ENCODE results near the gene RITA1. TPM values are rescaled to one million over a fixed set of nuclear protein-coding genes. Genes with fewer than 3 reads are reported as not detected.
A peak's percentile ranks its signal among the peaks of the same experiment; 100 is the strongest.

Gene RITA1
- total RNA-seq, 1 donor from 2014 or later = 7.8 TPM

DNA sequence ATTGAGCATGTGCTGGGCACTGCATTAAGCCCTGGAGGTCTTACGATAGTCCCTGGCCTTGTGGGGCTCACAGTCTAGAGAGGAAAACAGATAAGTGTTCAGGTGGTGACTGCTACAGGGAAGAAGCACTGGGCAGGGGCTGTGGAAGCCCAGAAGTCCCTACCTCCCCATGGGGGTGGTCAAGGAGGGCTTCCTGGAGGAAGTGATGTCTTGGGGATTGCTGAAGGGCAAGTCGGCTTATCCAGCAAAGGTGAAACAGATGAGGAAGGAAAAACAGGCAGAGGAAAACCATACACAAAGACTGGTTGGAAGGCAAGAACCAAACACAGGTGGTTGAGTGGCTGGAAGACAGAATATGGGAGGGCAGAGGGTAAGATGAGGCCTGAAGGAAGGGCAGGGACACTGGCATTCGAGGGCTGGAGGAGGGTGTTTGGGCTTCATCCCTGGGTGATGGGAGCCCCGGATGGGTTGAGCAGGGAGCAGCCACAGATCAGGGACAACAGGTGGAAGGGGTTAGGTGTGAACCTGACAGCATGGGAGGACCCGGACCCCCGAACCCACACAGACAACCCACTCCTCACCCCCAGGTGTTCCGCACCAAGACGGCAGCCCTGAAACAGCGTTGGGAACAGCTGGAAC lies 33.2 kb upstream of the RITA1 start:
- DNase-seq (ENCODE audit: low spot score) (no peak), ATAC-seq (no peak)
- intact Hi-C loops (cut with DNase I) = no loop called here

DNA sequence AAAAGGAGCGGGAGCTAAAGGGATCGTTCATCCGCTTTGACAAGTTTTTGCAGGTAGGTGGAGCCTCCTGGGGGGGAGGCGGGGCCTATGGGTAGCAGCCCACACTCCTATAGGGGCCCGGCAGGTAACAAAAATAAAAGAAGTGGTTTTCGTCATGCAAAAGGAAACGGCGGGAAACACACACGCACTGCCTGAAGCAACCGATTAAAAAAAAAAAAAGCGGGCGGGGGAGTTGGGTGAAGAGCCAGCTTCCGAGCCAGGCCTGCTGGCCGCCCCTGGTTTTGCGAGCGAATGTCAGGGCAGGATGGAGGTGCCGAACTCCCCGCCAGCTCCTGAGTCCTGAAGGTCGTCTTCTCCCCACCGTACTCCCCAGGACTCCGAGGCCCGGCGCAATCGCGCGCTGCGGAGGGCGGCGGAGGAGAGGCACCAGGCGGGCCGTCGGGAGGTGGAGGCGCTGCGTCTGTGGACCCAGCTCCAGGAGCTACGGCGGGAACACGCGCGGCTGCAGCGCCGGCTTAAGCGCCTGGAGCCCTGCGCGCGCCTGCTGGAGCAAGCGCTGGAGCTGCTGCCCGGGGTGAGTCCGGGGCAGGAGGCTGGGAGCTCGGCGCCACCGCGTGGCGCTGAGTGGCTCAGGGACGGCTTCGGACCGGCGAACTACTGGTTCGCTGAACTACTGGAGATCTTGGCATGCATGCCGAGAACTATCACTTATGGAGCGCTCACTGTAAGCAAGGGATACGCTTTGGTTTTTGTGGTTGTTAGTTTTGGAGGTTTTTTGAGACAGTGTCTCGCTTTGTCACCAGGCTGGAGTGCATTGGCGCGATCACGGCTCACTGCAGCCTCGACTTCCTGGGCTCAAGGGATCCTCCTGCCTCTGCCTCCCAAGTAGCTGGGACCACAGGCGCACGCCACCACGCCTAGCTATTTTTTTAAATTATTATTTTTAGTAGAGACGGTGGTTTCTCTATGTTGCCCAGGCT lies 32.4 kb upstream of the RITA1 start:
- DNase-seq (ENCODE audit: low spot score) = peak; percentile 77
- intact Hi-C loops (cut with DNase I) = no loop called here
- peak; percentile 91 for ATAC-seq

DNA sequence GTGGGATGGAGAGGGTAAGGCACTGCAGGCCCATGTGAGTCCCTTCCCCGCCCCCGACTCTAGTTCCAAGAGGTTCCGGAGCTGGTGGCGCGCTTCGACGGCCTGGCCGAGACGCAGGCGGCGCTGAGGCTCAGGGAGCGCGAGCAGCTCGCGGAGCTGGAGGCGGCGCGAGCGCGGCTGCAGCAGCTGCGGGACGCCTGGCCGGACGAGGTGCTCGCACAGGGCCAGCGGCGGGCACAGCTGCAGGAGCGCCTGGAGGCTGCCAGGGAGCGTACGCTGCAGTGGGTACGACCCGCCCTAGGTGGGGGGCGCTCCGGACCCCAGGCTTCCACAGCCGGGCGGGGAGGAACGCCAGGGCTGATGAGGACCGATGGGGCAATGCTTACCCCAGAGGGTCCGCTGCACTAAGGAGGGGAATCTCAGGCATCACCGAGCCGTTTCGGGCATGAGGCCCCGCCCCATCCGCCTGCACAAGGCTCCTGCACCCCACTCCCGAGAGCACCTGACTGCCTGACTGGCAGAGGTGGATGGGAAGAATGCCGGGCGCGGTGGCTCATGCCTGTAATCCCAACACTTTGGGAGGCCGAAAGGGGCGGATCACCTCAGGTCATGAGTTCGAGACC lies 31.1 kb upstream of the RITA1 start:
- ATAC-seq (no peak), DNase-seq (ENCODE audit: low spot score) (no peak)
- intact Hi-C loops (cut with DNase I) = no loop called here

DNA sequence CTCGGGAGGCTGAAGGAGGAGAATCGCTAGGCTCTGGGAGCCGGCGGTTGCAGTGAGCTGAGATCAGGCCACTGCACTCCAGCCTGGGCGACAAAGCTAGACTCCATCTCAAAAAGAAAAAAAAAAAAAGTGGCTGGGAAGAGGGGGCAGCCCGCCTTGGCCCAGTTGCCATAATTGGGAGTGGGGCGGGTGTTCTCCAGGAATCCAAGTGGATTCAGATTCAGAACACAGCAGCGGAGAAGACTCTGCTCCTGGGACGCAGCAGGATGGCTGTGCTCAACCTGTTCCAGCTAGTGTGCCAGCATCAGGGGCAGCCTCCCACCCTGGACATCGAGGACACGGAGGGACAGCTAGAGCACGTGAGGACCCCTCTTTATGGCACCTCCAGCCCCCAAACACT lies 30.5 kb upstream of the RITA1 start:
- intact Hi-C loops (cut with DNase I) = no loop called here
- ATAC-seq (no peak), DNase-seq (ENCODE audit: low spot score) (no peak)

GRCh38 chr12:113155646-113156045 lies 29.9 kb upstream of the RITA1 start:
- intact Hi-C loops (cut with DNase I) = no loop called here
- no peak for ATAC-seq
- no peak for DNase-seq (ENCODE audit: low spot score)

DNA sequence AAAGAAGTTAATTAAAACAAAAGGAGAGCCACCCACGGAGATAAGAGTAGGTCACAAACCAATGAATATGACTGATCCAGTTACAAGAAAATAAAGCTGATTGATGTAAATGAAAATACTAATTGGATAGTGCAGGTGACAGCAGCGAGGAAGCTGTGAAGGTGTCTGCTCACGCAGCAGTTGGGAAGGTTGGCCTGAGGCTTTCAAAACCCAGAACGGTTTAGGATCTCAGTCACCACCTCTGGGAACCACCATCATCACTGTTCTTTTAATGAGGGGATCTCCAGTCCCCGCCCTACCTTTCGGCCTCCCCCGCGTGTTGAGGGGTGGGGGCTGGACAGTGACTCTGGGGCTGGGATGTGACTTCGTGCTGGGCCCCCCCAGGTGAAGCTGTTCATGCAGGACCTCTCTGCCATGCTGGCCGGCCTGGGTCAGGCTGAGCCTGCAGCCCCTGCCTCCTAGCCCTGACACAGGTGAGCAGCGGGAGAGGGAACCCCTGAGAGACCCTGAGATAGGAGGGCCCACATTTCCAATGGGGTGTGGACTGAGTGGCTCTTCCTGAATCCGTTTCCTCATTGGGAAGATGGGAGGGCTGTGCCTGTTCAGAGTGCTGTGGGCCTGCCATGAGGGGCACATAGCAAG lies 28.2 kb upstream of the RITA1 start:
- DNase-seq (ENCODE audit: low spot score) (no peak), ATAC-seq (no peak)
- intact Hi-C loops (cut with DNase I) = no loop called here

DNA sequence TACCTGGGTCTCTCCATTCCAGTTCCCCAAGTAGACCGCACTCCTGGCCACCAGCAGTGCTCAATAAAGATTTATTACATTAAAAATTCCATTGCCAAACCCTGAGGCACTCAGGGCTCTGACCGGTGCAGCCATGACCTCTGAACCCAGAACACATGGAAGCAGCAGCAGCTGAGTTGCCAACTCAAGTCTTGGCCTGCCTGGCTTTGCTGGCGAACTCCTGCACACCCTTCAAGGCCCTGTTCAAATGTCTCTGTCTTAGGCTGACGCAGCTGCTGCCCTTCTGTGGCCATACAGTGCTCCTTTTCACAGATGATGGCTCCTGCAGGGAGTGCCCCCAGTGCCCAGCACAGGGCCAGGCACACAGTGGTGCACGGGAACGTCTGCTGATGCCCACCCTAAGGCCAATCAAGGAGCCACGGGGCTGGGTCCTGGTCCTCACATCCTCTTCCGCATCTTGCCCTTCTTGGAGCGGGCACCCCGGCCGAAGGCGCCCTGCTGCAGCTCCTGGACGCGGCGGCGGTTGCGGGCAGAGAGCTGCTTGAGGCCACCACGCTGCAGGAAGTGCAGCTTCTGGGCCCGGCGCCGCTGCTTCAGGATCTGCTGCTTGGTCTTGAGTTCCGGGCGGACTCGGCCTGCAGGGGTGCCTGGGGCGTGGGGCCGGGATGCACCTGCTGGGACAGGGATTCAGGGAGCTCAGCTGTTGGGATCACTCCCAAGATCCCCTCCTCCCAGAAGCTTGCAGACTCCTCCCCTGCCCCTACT lies 26.9 kb upstream of the RITA1 start:
- no peak for ATAC-seq
- intact Hi-C loops (cut with DNase I) = no loop called here
- no peak for DNase-seq (ENCODE audit: low spot score)

GRCh38 chr12:113159937-113160336 lies 25.6 kb upstream of the RITA1 start:
- intact Hi-C loops (cut with DNase I) = no loop called here
- ATAC-seq (no peak), DNase-seq (ENCODE audit: low spot score) (no peak)

GRCh38 chr12:113161415-113162016 lies 24.0 kb upstream of the RITA1 start:
- ATAC-seq (no peak), DNase-seq (ENCODE audit: low spot score) (no peak)
- intact Hi-C loops (cut with DNase I) = no loop called here

DNA sequence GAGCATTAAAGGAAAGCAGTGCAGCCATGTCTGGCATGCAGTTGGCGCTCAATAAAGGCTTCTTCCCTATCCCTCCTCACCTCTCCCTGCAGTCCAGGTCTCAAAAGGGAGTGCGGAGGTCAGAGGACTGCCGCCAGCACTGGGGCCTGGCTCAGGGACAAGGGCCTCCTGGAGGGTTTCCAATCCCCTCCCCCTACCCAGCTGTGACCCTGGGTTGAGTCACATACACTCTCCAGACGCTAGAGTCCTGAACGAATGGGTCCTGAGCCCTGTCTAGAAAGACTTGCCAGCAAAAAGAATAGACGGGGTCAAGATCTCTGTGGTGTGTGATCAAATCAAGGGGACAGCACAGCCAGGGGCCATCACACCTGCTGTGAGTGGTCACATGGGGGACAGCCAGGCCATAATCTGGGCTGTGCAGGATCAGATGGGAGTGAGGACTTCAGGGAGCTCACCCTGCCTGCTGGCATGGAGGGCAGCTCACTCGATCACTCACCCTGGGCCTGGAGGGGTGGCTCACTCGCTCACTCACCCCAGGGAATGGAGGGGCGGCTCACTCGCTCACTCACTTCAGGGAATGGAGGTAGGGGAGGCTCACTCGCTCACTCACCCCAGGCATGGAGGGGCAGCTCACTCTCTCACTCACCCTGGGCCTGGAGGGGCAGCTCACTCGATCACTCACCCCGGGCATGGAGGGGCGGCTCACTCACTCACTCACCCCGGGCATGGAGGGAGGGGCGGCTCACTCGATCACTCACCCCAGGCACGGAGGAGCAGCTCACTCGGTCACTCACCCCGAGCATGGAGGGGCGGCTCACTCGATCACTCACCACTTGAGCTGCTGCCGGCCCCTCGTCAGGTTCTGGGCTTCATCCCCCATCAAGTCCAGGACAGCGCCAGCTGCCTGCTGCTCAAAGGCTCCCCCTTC lies 23.2 kb upstream of the RITA1 start:
- DNase-seq (ENCODE audit: low spot score) (no peak), ATAC-seq (no peak)
- intact Hi-C loops (cut with DNase I) = no loop called here

- intact Hi-C loops (cut with DNase I) = no loop called here
- no peak for DNase-seq (ENCODE audit: low spot score)
- ATAC-seq = no peak
Measured at GRCh38 chr12:113163030-113163360, 22.5 kb upstream of the RITA1 start.

GRCh38 chr12:113164014-113164413 lies 21.5 kb upstream of the RITA1 start:
- DNase-seq (ENCODE audit: low spot score) (no peak), ATAC-seq (no peak)
- intact Hi-C loops (cut with DNase I) = no loop called here

GRCh38 chr12:113165521-113166450 lies 19.7 kb upstream of the RITA1 start:
- DNase-seq (ENCODE audit: low spot score) = no peak
- intact Hi-C loops (cut with DNase I) = no loop called here
- ATAC-seq = peak; percentile 9

DNA sequence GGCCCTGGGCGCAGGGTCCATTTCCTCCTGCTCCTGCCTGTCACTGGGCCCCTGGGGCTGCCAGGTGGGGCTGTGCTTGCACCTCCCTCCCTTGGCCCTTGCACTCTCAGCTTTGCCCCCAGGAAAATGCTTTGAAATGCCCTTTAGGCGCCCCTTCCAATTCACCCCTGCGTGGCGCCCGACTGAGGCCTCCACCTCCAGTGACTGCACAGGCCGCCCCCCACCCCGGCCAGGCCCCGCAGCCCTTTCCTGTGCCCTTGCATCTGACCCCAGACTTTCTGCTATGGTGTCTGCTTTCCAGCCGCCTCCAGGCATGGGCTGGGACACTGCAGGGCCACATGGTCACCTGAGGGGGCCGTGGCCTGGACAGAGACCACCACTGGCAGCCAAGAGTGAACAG lies 17.7 kb upstream of the RITA1 start:
- ATAC-seq (no peak), DNase-seq (ENCODE audit: low spot score) (no peak)
- intact Hi-C loops (cut with DNase I) = no loop called here

- ATAC-seq = no peak
- no peak for DNase-seq (ENCODE audit: low spot score)
- intact Hi-C loops (cut with DNase I) = loop anchor here (5.0 kb wide), 1 partner anchor 117 kb away; no protein-coding TSS in a partner anchor
Measured at GRCh38 chr12:113169697-113170096, 15.8 kb upstream of the RITA1 start.

DNA sequence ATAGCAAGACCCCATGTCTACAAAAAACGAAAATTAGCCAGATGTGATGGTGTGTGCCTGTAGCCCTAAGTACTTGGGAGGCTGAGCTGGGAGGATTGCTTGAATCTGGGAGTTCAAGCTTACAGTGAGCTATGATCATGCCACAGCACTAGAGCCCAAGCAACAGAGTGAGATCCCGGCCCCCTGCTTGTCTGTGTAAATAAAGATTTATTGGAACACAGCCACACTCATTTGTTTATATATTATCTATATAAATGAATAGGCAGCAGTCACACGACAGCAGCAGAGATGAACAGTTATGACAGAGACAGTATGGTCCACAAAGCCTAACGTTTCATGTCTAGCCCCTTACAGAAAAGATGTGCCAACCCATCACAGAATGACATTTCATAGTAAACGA lies 15.1 kb upstream of the RITA1 start:
- no peak for ATAC-seq
- no peak for DNase-seq (ENCODE audit: low spot score)
- intact Hi-C loops (cut with DNase I) = loop anchor here (5.0 kb wide), 1 partner anchor 118 kb away; no protein-coding TSS in a partner anchor
